TTC549 (cell line): ENCODE measurements around the gene RASA4.
"Not testable (repeated sequence)": the region's sequence is repeated elsewhere in the genome, so short reads cannot be mapped to it uniquely, and the experiment has no call there.

Experiments
- FAIRE-seq: peaks from 2 replicates; lab custom pipeline; 2012; peaks lifted over from hg19 to GRCh38; lab: Jason Lieb, UNC

Gene RASA4

GRCh38 chr7:102542771-102543170, 73.8 kb downstream of the RASA4 start:
- FAIRE-seq, result not testable (repeated sequence)

GRCh38 chr7:102542083-102542482, 74.5 kb downstream of the RASA4 start:
- not testable (repeated sequence) for FAIRE-seq

GRCh38 chr7:102540604-102541003, 76.0 kb downstream of the RASA4 start:
- FAIRE-seq, result not testable (repeated sequence)

- not testable (repeated sequence) for FAIRE-seq
Observed at GRCh38 chr7:102535062-102535615, 81.4 kb downstream of the RASA4 start.

GRCh38 chr7:102532127-102532526, 84.4 kb downstream of the RASA4 start:
- not testable (repeated sequence) for FAIRE-seq

GRCh38 chr7:102531583-102531982, 85.0 kb downstream of the RASA4 start:
- FAIRE-seq, result not testable (repeated sequence)

GRCh38 chr7:102527822-102528793, 88.4 kb downstream of the RASA4 start:
- not testable (repeated sequence) for FAIRE-seq

GRCh38 chr7:102527182-102527581, 89.4 kb downstream of the RASA4 start:
- not testable (repeated sequence) for FAIRE-seq

- not testable (repeated sequence) for FAIRE-seq
Observed at GRCh38 chr7:102524803-102525202, 91.8 kb downstream of the RASA4 start.
